BJ (cell line): Measurements from ENCODE around the gene GRIA2. TPM values are rescaled to one million over a fixed set of nuclear protein-coding genes. Genes with fewer than 3 reads are reported as not detected.
"Not testable (repeated sequence)": the region's sequence is repeated elsewhere in the genome, so short reads cannot be mapped to it uniquely, and the experiment has no call there.

Experiments used
- CTCF ChIA-PET: fragments of 350-600 bp; formaldehyde crosslinking; extraction: SDS; loops from one replicate; lab custom pipeline; 2021; ENCODE audit warnings: antibody characterized with exemption, inconsistent platforms; lab: Yijun Ruan, JAX
- POLR2A ChIA-PET: fragments of 300-600 bp; sonication (Branson Sonifier 250); formaldehyde crosslinking; extraction: SDS; loops from one replicate; lab custom pipeline; 2021; ENCODE audit warnings: antibody characterized with exemption; lab: Charles Lee
- DNase-seq: peaks from one replicate; pipeline ENCODE4 v3.0.0-alpha.2; 2011; ENCODE audit warnings: low read depth
- H3K27me3 ChIP-seq: 2 replicates; pipeline ENCODE4 v1.6.0; 2011; ENCODE audit warnings: low read length; ENCODE audit not compliant: control insufficient read depth, insufficient read depth
- H3K36me3 ChIP-seq: 2 replicates; pipeline ENCODE4 v1.5.1; 2011; ENCODE audit warnings: low read length; ENCODE audit not compliant: control insufficient read depth, insufficient read depth
- H3K4me3 ChIP-seq: 2 replicates; pipeline ENCODE4 v1.5.1; 2011; ENCODE audit warnings: low read depth, mild to moderate bottlenecking, control low read depth, low read length
- CTCF ChIP-seq: IDR thresholded peaks from 2 replicates; pipeline ENCODE4 v1.5.1; 2011; ENCODE audit warnings: low read depth, mild to moderate bottlenecking, control low read depth, inconsistent platforms, low read length, moderate library complexity; ENCODE audit not compliant: insufficient read depth
- polyA plus RNA-seq: library from polyadenylated mRNA; depleted of rRNA; stranded (reverse); fragments of >200 nt; gene quantifications from 2 replicates; pipeline ENCODE4 v1.2.3, GENCODE V29; 2011

Gene GRIA2
- polyA plus RNA-seq, 1 experiment = not detected

- no peaks in the 10 kb centered on the region for H3K27me3 ChIP-seq
- ChIA-PET CTCF (no interaction called here), POLR2A (no interaction called here)
- H3K36me3 ChIP-seq = no peaks in the 10 kb centered on the region
- no peak for TF ChIP-seq CTCF
- no peak overlapping the region for H3K4me3 ChIP-seq
- DNase-seq = no peak
These were observed 26.4 kb downstream of the GRIA2 start for GRCh38 chr4:157246964-157247363.

- POLR2A ChIA-PET, H3K27me3 ChIP-seq, DNase-seq, H3K36me3 ChIP-seq, H3K4me3 ChIP-seq, CTCF ChIA-PET: not testable (repeated sequence)
These were observed 37.6 kb downstream of the GRIA2 start for GRCh38 chr4:157258165-157258564.

- no peak for DNase-seq
- TF ChIP-seq CTCF = no peak
- H3K36me3 ChIP-seq = no peaks in the 10 kb centered on the region
- ChIA-PET POLR2A (no interaction called here), CTCF (no interaction called here)
- H3K27me3 ChIP-seq = no peaks in the 10 kb centered on the region
- H3K4me3 ChIP-seq = no peak overlapping the region
These were observed 44.8 kb downstream of the GRIA2 start for GRCh38 chr4:157265281-157265680.

GRCh38 chr4:157270108-157270507, 49.6 kb downstream of the GRIA2 start:
- no peaks in the 10 kb centered on the region for H3K36me3 ChIP-seq
- TF ChIP-seq CTCF = no peak
- CTCF ChIA-PET = interaction anchor here (1.0 kb wide), 1 partner anchor 26 kb away, joined by 3 read pairs; no protein-coding TSS in a partner anchor
- DNase-seq = no peak
- no peaks in the 10 kb centered on the region for H3K27me3 ChIP-seq
- POLR2A ChIA-PET = no interaction called here
- H3K4me3 ChIP-seq = no peak overlapping the region

GRCh38 chr4:157270552-157270951, 50.0 kb downstream of the GRIA2 start:
- no peak for DNase-seq
- Histone ChIP-seq H3K36me3 (no peaks in the 10 kb centered on the region), H3K27me3 (no peaks in the 10 kb centered on the region), H3K4me3 (no peak overlapping the region)
- CTCF ChIA-PET = interaction anchor here (1.0 kb wide), 1 partner anchor 27 kb away, joined by 3 read pairs; no protein-coding TSS in a partner anchor
- POLR2A ChIA-PET = no interaction called here
- TF ChIP-seq CTCF = no peak

- Histone ChIP-seq H3K27me3 (no peaks in the 10 kb centered on the region), H3K4me3 (no peak overlapping the region), H3K36me3 (no peaks in the 10 kb centered on the region)
- CTCF ChIA-PET = no interaction called here
- no peak for DNase-seq
- no peak for TF ChIP-seq CTCF
- POLR2A ChIA-PET = no interaction called here
These were observed 50.8 kb downstream of the GRIA2 start for GRCh38 chr4:157271166-157271869.
